Stimulated activated CD8-positive, alpha-beta memory T cell treated with anti-CD3 and anti-CD28 coated beads, Interleukin-12 subunit alpha, Interleukin-12 subunit beta, amount 100 ng/mL, for 24 hours (primary cell): ENCODE results near the gene PVR.
A peak's percentile ranks its signal among the peaks of the same experiment; 100 is the strongest.
"Not testable (repeated sequence)": the region's sequence is repeated elsewhere in the genome, so short reads cannot be mapped to it uniquely, and the experiment has no call there.

Source experiments
- DNase-seq: peaks from one replicate; pipeline ENCODE4 v3.0.0-alpha.2; 2020; ENCODE audit errors: extremely low read depth

Gene PVR

GRCh38 chr19:44645407-44646048 is 1.8 kb downstream of the PVR start:
- no peak for DNase-seq

GRCh38 chr19:44646049-44646416 is 2.3 kb downstream of the PVR start:
- DNase-seq, result no peak

GRCh38 chr19:44647144-44647543 is 3.4 kb downstream of the PVR start:
- no peak for DNase-seq

GRCh38 chr19:44648631-44649251 is 5.0 kb downstream of the PVR start:
- no peak for DNase-seq

- no peak for DNase-seq
These were observed 6.0 kb downstream of the PVR start for GRCh38 chr19:44649578-44650145.

- no peak for DNase-seq
These were observed 9.6 kb downstream of the PVR start for GRCh38 chr19:44653343-44653742.

- DNase-seq, result peak; percentile 22
These were observed 10.5 kb downstream of the PVR start for GRCh38 chr19:44653977-44654774.

- peak; percentile 10 for DNase-seq
These were observed 13.7 kb downstream of the PVR start for GRCh38 chr19:44657211-44657921.

GRCh38 chr19:44658069-44658733 is 14.5 kb downstream of the PVR start:
- DNase-seq, result no peak

GRCh38 chr19:44660081-44660480 is 16.4 kb downstream of the PVR start:
- DNase-seq, result no peak

- DNase-seq, result no peak
These were observed 17.5 kb downstream of the PVR start for GRCh38 chr19:44661205-44661604.

GRCh38 chr19:44661904-44662303 is 18.2 kb downstream of the PVR start:
- DNase-seq, result no peak

GRCh38 chr19:44662691-44663385 is 19.1 kb downstream of the PVR start:
- DNase-seq, result no peak

GRCh38 chr19:44663996-44664395 is 20.3 kb downstream of the PVR start:
- DNase-seq, result no peak

GRCh38 chr19:44664976-44665375 is 21.3 kb downstream of the PVR start:
- DNase-seq, result no peak

GRCh38 chr19:44666852-44667556 is 23.3 kb downstream of the PVR start:
- DNase-seq, result no peak

GRCh38 chr19:44668985-44669764 is 25.5 kb downstream of the PVR start:
- no peak for DNase-seq

- DNase-seq, result not testable (repeated sequence)
These were observed 26.3 kb downstream of the PVR start for GRCh38 chr19:44670027-44670426.

GRCh38 chr19:44671400-44671799 is 27.7 kb downstream of the PVR start, which contains the start of gene CEACAM19:
TSS of gene CEACAM19 (plus strand) at chr19:44671482. CDS start at chr19:44671932, 450 bp downstream.
- DNase-seq, result no peak
